Type B pancreatic cell (in vitro differentiated cells): ENCODE data around the gene TRIM10. TPM values are rescaled to one million over a fixed set of nuclear protein-coding genes. Genes with fewer than 3 reads are reported as not detected.

ENCODE experiments used
- DNase-seq: peaks from one replicate; pipeline ENCODE4 v3.0.0; 2021; ENCODE audit warnings: mixed read lengths; ENCODE audit not compliant: unreplicated experiment; ENCODE audit errors: extremely low spot score
- H3K27ac Mint-ChIP-seq: 2 replicates; pipeline ENCODE4 v1.8.0; 2021; ENCODE audit warnings: mild to moderate bottlenecking, mixed read lengths
- H3K27me3 Mint-ChIP-seq: 2 replicates; pipeline ENCODE4 v1.8.0; 2021; ENCODE audit warnings: mixed read lengths
- H3K36me3 Mint-ChIP-seq: 2 replicates; pipeline ENCODE4 v1.8.0; 2021; ENCODE audit warnings: mixed read lengths
- H3K4me1 Mint-ChIP-seq: one replicate; pipeline ENCODE4 v1.8.0; 2021; ENCODE audit warnings: mixed read lengths; ENCODE audit not compliant: unreplicated experiment
- H3K4me3 Mint-ChIP-seq: 2 replicates; pipeline ENCODE4 v1.8.0; 2021; ENCODE audit warnings: mild to moderate bottlenecking, mixed read lengths
- H3K9me3 Mint-ChIP-seq: 2 replicates; pipeline ENCODE4 v1.8.0; 2021; ENCODE audit warnings: mixed read lengths
- total RNA-seq: library from RNA; stranded (reverse); gene quantifications from 2 replicates; pipeline ENCODE4 v1.2.1, GENCODE V29; 2021; ENCODE audit warnings: low replicate concordance
- TF ChIP-seq, protein P1 (sequence below): fragments of 200-600 bp; sonication (generic); conservative IDR thresholded peaks from 2 replicates; pipeline ENCODE4 v1.5.0; 2021; ENCODE audit warnings: antibody characterized with exemption, mild to moderate bottlenecking

The TRIM10 gene
- total RNA-seq, 1 donor from 2014 or later: not detected

DNA sequence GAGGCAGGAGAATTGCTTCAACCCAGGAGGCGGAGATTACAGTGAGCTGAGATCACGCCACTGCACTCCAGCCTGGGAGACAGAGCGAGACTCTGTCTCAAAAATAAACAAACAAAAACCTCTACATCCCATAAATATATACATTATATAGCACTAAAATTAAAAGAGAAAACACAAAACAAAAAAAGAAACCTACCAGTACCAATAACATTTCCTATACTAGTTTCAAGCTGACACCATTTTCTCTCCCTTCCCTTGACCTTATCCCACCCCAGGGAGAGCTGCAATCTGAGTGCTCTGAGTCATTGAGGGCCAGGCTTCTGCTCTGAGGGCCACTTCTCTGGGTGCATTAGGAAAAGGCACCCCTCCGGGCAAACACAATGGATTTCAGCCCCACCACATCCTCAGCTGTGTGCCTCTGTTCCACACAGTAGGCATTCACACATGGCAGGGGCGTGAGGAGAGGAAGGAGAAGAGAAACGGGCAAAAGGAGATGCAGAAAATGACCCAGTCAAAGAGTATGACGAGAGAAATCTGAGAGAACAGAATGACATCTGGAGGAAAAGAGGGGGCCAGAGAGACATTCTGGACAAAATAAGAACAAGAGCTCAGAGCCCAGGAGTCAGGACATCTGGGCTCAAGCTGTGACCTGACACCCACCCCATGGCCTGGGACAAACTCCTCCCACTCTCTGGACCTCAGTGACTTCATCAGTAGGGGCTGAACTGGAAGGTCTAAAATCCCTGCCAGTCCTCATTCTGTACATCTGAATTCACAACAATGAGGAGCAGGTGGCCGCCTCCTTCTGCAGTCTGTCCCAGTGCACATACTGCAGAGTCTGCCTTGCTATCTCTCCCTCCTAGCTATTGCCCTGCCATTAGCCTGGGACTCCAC, 34.0 kb upstream of the TRIM10 start:
- Mint-ChIP-seq H3K36me3 (peaks cover 40% of the 10 kb centered on the region), H3K27me3 (no peaks in the 10 kb centered on the region), H3K9me3 (no peaks in the 10 kb centered on the region), H3K4me1 (no peaks in the 10 kb centered on the region), H3K4me3 (no peak overlapping the region), H3K27ac (no peak overlapping the region)
- TF ChIP-seq, protein P1, sequence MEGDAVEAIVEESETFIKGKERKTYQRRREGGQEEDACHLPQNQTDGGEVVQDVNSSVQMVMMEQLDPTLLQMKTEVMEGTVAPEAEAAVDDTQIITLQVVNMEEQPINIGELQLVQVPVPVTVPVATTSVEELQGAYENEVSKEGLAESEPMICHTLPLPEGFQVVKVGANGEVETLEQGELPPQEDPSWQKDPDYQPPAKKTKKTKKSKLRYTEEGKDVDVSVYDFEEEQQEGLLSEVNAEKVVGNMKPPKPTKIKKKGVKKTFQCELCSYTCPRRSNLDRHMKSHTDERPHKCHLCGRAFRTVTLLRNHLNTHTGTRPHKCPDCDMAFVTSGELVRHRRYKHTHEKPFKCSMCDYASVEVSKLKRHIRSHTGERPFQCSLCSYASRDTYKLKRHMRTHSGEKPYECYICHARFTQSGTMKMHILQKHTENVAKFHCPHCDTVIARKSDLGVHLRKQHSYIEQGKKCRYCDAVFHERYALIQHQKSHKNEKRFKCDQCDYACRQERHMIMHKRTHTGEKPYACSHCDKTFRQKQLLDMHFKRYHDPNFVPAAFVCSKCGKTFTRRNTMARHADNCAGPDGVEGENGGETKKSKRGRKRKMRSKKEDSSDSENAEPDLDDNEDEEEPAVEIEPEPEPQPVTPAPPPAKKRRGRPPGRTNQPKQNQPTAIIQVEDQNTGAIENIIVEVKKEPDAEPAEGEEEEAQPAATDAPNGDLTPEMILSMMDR: no peak
- DNase-seq: no peak

DNA sequence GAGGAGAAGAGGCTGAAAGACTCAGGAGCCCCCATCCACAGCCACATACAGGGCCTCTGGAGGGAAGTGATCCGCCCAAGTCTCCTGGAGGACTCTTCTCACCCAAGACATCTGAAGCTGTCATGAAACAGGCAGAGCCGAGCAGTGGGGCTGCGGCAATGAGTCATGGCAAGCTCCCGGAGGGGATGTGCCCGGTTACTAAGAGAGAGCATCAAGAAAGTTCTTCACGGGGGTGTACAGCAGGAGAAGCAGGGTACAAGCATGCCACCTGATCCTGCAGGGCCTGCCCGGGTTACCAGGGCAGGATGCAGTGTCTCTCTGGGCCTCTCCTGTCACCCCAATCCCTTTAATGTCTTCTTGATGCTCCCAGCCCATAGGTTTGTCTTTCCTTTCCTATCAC, 31.1 kb upstream of the TRIM10 start:
- Mint-ChIP-seq H3K4me3 (no peak overlapping the region), H3K27me3 (no peaks in the 10 kb centered on the region), H3K36me3 (peaks cover 44% of the 10 kb centered on the region), H3K4me1 (no peaks in the 10 kb centered on the region), H3K9me3 (no peaks in the 10 kb centered on the region), H3K27ac (no peak overlapping the region)
- TF ChIP-seq, protein P1: no peak
- no peak for DNase-seq

DNA sequence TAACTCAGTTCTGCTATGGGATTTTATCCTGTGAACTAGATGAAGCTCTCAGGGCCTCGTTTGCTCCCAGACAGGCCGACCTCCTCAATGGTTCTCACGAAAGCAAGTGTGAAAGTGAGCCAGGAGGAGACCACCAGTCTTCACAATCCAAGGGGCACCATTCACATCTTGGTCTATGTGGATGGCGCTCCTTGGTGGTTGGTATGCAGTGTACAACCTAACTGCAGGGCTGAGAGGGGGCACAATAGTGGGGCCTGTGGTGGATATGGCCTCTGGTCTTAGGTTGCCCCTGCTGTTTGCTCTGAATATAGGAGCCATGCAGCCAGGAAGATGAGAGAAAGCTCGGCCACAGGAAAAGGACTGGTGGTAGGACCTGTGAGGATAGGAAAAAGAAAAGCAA, 27.5 kb upstream of the TRIM10 start:
- TF ChIP-seq, protein P1: no peak
- H3K4me1 Mint-ChIP-seq: no peaks in the 10 kb centered on the region
- no peak overlapping the region for H3K27ac Mint-ChIP-seq
- no peaks in the 10 kb centered on the region for H3K9me3 Mint-ChIP-seq
- no peak overlapping the region for H3K4me3 Mint-ChIP-seq
- peaks cover 52% of the 10 kb centered on the region for H3K36me3 Mint-ChIP-seq
- no peak for DNase-seq
- no peaks in the 10 kb centered on the region for H3K27me3 Mint-ChIP-seq

DNA sequence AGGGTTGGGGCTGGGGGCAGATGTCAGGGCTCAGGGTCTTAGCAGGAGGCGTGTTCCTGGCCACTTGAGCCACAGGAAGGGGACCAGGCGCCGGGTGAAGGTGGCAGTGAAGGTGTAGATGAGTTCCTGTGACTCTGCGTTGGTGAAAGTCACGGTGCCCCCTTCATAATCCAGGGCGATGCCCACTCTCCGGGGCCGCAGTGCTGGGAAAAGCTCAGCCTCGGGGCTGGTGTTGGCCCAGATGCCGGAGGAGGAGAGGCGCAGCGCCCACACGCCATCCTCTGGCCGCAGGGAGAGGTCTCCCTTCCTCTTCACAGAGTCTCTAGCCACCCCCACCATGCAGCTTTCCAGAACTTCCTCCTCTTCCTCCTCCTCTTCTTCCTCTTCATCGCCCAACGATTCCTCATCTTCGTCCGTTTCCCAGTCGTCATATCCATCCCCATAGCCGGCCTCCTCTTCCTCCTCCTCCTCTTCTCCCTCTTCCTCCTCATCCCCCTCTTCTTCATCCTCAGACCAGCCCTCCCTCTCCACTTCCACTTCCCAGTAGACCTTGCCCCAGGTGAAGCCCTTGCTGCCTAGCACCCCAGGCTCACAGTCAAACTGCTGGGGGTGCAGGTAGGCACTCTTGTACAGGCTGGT, 25.0 kb upstream of the TRIM10 start:
- TF ChIP-seq, protein P1: no peak
- no peak overlapping the region for H3K4me3 Mint-ChIP-seq
- H3K36me3 Mint-ChIP-seq: peaks cover 44% of the 10 kb centered on the region
- H3K9me3 Mint-ChIP-seq: no peaks in the 10 kb centered on the region
- no peak overlapping the region for H3K27ac Mint-ChIP-seq
- peaks cover 2% of the 10 kb centered on the region for H3K27me3 Mint-ChIP-seq
- DNase-seq: no peak
- no peaks in the 10 kb centered on the region for H3K4me1 Mint-ChIP-seq

DNA sequence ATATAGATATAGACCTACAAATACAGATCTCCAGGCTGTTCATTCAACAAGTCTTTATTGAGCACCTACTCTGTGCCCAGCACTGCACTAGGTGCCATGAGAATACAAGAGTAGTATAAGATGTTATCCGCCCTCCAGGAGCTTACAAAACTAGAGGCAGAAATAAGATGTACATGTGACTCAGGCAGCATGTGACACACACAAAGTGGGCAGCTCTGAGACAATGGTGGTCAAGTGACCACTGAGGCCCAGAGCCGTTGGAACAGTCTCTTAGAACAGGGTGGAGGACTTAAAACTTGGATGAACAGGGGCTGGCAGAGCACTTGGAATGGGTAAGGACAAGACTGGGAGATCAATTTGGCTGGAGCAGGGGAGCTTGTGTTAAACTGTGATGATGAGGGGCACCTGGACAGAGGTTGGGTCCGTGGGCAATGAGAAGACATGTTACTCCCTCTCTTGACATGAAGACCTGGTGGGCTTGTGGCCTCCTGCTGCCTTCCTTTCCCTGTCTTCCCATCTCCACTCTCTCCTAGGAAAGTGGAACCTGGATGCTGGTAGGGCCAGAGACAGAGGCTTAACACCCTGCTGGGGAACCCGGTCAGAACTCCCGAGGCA, 23.5 kb upstream of the TRIM10 start:
- H3K4me3 Mint-ChIP-seq: no peak overlapping the region
- TF ChIP-seq, protein P1: no peak
- DNase-seq: no peak
- H3K27ac Mint-ChIP-seq: no peak overlapping the region
- no peaks in the 10 kb centered on the region for H3K9me3 Mint-ChIP-seq
- peaks cover 33% of the 10 kb centered on the region for H3K36me3 Mint-ChIP-seq
- peaks cover 8% of the 10 kb centered on the region for H3K27me3 Mint-ChIP-seq
- H3K4me1 Mint-ChIP-seq: no peaks in the 10 kb centered on the region
